Measurements from ENCODE around the gene ALKBH3.

DNA sequence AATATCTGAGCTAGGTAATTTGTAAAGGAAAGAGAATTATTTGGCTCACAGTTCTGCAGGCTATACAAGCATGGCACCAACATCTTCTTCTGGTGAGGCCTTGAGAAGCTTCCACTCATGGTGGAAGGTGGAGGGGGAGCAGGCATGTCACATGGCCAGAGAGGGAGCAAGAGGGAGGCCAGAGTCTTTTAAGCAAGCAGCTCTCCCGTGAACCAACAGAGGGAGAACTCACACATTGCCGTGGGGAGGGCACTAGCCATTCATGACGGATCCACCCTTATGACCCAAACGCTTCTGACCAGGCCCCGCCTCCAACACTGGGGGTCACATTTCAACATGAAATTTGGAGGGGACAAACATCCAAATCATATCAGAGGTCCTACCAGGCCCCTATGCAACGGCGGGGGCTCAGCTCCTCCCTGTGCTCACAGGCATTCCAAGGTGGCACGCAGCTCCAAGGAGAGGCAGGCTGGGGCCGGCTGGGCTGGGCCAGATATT, 66.4 kb downstream of the ALKBH3 start:
- peak in 4 of 6 experiments; percentile 3 to 40 (median 22) for TF ChIP-seq CTCF (IDR thresholded peaks at IDR 0.05)
- no peak for TF ChIP-seq POLR2A (IDR thresholded peaks at IDR 0.05)
